COLO829 (cell line): ENCODE measurements around the gene PCGF2.
A peak's percentile ranks its signal among the peaks of the same experiment; 100 is the strongest.
"Not testable (repeated sequence)": the region's sequence is repeated elsewhere in the genome, so short reads cannot be mapped to it uniquely, and the experiment has no call there.

Experiments used
- DNase-seq: peaks from one replicate; pipeline ENCODE4 v3.0.0; 2012; ENCODE audit warnings: low spot score

Gene PCGF2

GRCh38 chr17:38748149-38748891 lies at the start of gene PCGF2:
TSS of gene PCGF2 (minus strand) at chr17:38748336. CDS start at chr17:38740402, 7,934 bp downstream.
- DNase-seq: peak; percentile 80

- DNase-seq: no peak
Observed at GRCh38 chr17:38797828-38798227, 49.7 kb upstream of the PCGF2 start.

- no peak for DNase-seq
Observed at GRCh38 chr17:38797158-38797490, 49.0 kb upstream of the PCGF2 start.

- DNase-seq: no peak
Observed at GRCh38 chr17:38796451-38797157, 48.5 kb upstream of the PCGF2 start.

- DNase-seq: no peak
Observed at GRCh38 chr17:38794221-38794620, 46.1 kb upstream of the PCGF2 start.

GRCh38 chr17:38791162-38791561 lies 43.0 kb upstream of the PCGF2 start:
- no peak for DNase-seq

GRCh38 chr17:38790148-38790707 lies 42.1 kb upstream of the PCGF2 start:
- DNase-seq: not testable (repeated sequence)

GRCh38 chr17:38789185-38789584 lies 41.0 kb upstream of the PCGF2 start:
- DNase-seq: no peak

- DNase-seq: not testable (repeated sequence)
Observed at GRCh38 chr17:38787999-38788398, 39.9 kb upstream of the PCGF2 start.

- DNase-seq: no peak
Observed at GRCh38 chr17:38786372-38786771, 38.2 kb upstream of the PCGF2 start.

- DNase-seq: no peak
Observed at GRCh38 chr17:38783227-38783626, 35.1 kb upstream of the PCGF2 start.

GRCh38 chr17:38779965-38780752 lies 32.0 kb upstream of the PCGF2 start:
- DNase-seq: no peak

GRCh38 chr17:38777641-38778250 lies 29.6 kb upstream of the PCGF2 start:
- no peak for DNase-seq

GRCh38 chr17:38773258-38773657 lies 25.1 kb upstream of the PCGF2 start:
- DNase-seq: no peak

GRCh38 chr17:38768417-38768816 lies 20.3 kb upstream of the PCGF2 start:
- no peak for DNase-seq

- no peak for DNase-seq
Observed at GRCh38 chr17:38766341-38766740, 18.2 kb upstream of the PCGF2 start.

- DNase-seq: no peak
Observed at GRCh38 chr17:38762231-38762630, 14.1 kb upstream of the PCGF2 start.

GRCh38 chr17:38761612-38762011 lies 13.5 kb upstream of the PCGF2 start:
- no peak for DNase-seq

- DNase-seq: no peak
Observed at GRCh38 chr17:38753071-38753506, 5.0 kb upstream of the PCGF2 start.

GRCh38 chr17:38752308-38753070 lies 4.4 kb upstream of the PCGF2 start, which contains the start of gene PSMB3:
TSS of gene PSMB3 (plus strand) at chr17:38752741. CDS start at chr17:38752827, 86 bp downstream.
- peak; percentile 99 for DNase-seq

- peak; percentile 83 for DNase-seq
Observed at GRCh38 chr17:38751808-38752307, 3.7 kb upstream of the PCGF2 start.
